Fibroblast of villous mesenchyme (primary cell): ENCODE measurements around the gene DOCK8. TPM values are rescaled to one million over a fixed set of nuclear protein-coding genes. Genes with fewer than 3 reads are reported as not detected.

Source experiments
- DNase-seq: peaks from one replicate; pipeline ENCODE4 v3.0.0-alpha.2; 2010; ENCODE audit warnings: low read depth
- H3K4me3 ChIP-seq: 2 replicates; pipeline ENCODE4 v1.5.1; 2011; ENCODE audit warnings: low read depth, mild to moderate bottlenecking, low read length
- CTCF ChIP-seq: IDR thresholded peaks from 2 replicates; pipeline ENCODE4 v1.5.1; 2012; ENCODE audit warnings: low read depth, mild to moderate bottlenecking, low read length; ENCODE audit not compliant: insufficient read depth
- total RNA-seq: library from RNA; depleted of rRNA; stranded (reverse); fragments of >200 nt; gene quantifications from 2 replicates; pipeline ENCODE4 v1.2.3, GENCODE V29; 2012

The DOCK8 gene
- total RNA-seq, 1 donor = 2.6 TPM

DNA sequence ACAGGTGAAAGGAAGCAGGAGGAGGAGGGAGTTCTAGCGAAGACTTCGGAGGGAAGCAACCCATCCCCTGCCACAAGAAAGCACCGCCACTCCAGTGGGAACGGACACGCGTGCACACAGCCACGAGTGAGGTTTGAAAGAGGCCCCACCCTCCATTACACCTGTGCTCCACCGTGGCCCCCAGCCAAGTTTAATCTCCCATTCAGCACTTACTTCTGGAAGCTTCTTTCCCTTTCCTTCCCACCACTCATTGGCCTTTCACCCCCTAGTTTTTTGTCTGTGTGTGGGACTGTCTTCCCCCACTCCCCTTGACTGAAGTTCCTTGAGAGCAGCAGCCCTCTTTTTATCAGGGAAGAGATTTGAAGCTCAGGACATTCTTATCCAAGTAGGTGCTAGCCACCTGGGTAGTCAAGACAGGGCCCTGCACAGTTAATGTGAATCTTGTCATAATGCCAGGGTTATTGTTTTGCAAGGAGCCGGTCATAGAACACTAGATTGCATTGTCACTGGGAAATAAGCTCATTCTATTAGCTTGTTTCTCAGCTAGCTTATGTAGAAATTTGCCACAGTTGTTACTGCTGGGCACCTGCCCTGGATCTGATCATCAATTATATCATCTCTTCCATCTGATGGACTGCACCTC lies 256.0 kb downstream of the DOCK8 start:
- H3K4me3 ChIP-seq = peak overlapping the region; percentile 66
- TF ChIP-seq CTCF = no peak
- no peak for DNase-seq

- TF ChIP-seq CTCF = no peak
Measured at GRCh38 chr9:471320-471719, 256.7 kb downstream of the DOCK8 start.

GRCh38 chr9:472479-473075 lies 257.9 kb downstream of the DOCK8 start:
- no peak for DNase-seq
- no peak overlapping the region for H3K4me3 ChIP-seq
- no peak for TF ChIP-seq CTCF

More at GRCh38 chr9:471320-471719, 256.7 kb downstream of the DOCK8 start:
- no peak overlapping the region for H3K4me3 ChIP-seq
- DNase-seq = no peak

DNA sequence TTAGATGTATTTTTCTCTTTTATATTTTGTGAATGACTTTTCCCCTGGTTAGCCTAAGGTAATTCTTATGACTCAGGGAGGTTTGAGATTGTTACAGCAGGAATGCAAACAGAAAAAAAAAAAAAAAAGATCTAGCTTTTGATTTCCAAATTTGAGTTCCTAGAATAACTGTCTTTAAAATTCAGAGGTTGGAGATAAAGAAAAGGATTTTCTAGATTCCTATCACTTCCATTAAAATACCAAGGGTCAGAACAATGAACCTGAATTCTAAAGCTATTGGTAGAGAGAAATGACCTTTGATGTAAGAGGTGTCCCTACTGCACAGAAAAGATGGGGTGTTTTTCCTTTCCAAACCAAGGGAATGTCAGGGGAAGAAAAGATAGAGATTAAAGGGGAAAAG lies 262.5 kb downstream of the DOCK8 start:
- no peak for DNase-seq
- no peak overlapping the region for H3K4me3 ChIP-seq
- TF ChIP-seq CTCF = no peak

DNA sequence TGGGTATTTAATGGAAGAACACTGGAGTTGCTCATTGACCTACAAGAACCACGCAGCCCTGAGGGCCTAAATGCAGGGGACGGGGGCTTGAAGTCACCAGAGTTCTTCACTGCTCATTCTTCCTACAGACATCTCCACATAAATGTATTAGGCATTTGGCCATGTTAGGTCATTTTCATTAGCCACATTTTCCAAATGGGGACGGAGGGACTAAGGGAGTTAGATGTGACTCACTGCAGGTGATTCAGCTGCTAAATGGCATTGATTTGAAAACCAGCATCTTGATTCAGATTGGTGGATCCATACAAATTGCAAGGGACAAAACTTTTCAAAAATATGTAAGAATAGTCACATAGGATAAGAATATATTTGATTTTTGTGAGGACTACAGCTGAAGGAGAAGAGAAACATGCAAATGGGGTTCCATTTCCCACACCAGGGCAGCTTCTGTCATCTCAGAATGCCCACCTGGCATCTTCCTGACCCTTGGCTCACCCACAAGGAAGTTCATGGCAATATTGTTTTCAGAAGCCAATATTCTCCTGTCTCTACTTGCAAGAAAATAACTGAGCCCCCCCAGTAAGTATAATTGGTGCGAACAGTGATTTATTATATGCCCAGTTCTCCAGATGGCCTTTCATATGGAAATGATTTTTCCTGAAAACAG lies 264.8 kb downstream of the DOCK8 start:
- TF ChIP-seq CTCF = no peak
- H3K4me3 ChIP-seq = no peak overlapping the region
- no peak for DNase-seq

DNA sequence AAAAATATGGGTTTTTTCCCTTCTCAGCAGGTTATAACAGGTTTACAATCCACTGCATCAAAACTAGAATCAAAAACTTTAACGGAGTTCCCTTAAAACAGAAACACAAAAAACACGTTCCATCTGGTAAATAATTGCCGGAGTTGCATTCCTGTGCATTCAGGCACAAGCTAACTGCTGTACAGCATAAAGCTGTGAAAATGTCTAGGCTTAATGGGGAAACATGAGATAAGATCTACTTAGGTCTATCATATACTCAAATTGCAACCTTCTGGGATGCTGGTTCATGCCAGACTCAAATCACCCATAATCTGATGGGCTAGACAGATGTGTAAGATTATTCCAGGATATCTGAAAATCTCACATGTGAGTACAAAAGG lies 265.3 kb downstream of the DOCK8 start:
- no peak for DNase-seq
- no peak for TF ChIP-seq CTCF

More for the DNA sequence above, 265.3 kb downstream of the DOCK8 start:
- H3K4me3 ChIP-seq = no peak overlapping the region
